Glutamatergic neuron (in vitro differentiated cells): ENCODE measurements around the gene ZNF543. TPM values are rescaled to one million over a fixed set of nuclear protein-coding genes. Genes with fewer than 3 reads are reported as not detected.

Experiments
- DNase-seq: peaks from one replicate; pipeline ENCODE4 v3.0.0; 2022
- H3K27ac Mint-ChIP-seq: one replicate; pipeline ENCODE4 v1.8.0; 2020; ENCODE audit warnings: mild to moderate bottlenecking, mixed read lengths, inconsistent platforms; ENCODE audit not compliant: unreplicated experiment
- H3K27me3 Mint-ChIP-seq: one replicate; pipeline ENCODE4 v1.8.0; 2020; ENCODE audit warnings: mild to moderate bottlenecking, moderate library complexity, mixed read lengths, inconsistent platforms; ENCODE audit not compliant: unreplicated experiment
- H3K36me3 Mint-ChIP-seq: one replicate; pipeline ENCODE4 v1.8.0; 2020; ENCODE audit warnings: mild to moderate bottlenecking, mixed read lengths, inconsistent platforms; ENCODE audit not compliant: unreplicated experiment
- H3K4me1 Mint-ChIP-seq: one replicate; pipeline ENCODE4 v1.8.0; 2020; ENCODE audit warnings: mild to moderate bottlenecking, low read depth, mixed read lengths, inconsistent platforms; ENCODE audit not compliant: unreplicated experiment
- H3K4me3 Mint-ChIP-seq: one replicate; pipeline ENCODE4 v1.8.0; 2020; ENCODE audit warnings: mild to moderate bottlenecking, mixed read lengths, inconsistent platforms; ENCODE audit not compliant: unreplicated experiment
- H3K9me3 Mint-ChIP-seq: one replicate; pipeline ENCODE4 v1.8.0; 2020; ENCODE audit warnings: mild to moderate bottlenecking, moderate library complexity, mixed read lengths, inconsistent platforms; ENCODE audit not compliant: unreplicated experiment
- CTCF ChIP-seq: fragments of 200-600 bp; sonication (generic); IDR thresholded peaks from one replicate; pipeline ENCODE4 v1.5.0; 2021; ENCODE audit not compliant: partially characterized antibody, unreplicated experiment
- total RNA-seq: library from RNA; stranded (reverse); fragmentation: NEBNext Ultra II Directional; extraction: Animal tissue kit (Norgen Biotek cat#: 25700); gene quantifications from one replicate; pipeline ENCODE4 v1.2.1, GENCODE V29; 2021; ENCODE audit not compliant: unreplicated experiment

The ZNF543 gene
- total RNA-seq, 1 donor from 2014 or later = 16.7 TPM

DNA sequence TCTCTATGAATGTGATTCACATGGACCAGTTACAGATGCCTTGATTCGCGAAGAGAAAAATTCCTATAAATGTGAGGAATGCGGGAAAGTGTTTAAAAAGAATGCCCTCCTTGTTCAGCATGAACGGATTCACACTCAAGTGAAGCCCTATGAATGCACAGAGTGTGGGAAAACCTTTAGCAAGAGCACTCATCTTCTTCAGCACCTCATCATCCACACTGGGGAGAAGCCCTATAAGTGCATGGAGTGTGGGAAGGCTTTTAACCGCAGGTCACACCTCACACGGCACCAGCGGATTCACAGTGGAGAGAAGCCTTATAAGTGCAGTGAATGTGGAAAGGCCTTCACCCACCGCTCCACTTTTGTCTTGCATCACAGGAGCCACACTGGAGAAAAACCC, 7.7 kb downstream of the ZNF543 start:
- DNase-seq = no peak
- Mint-ChIP-seq H3K9me3 (no peaks in the 10 kb centered on the region), H3K27ac (no peak overlapping the region), H3K27me3 (peaks cover 1% of the 10 kb centered on the region), H3K4me3 (no peak overlapping the region), H3K4me1 (no peaks in the 10 kb centered on the region), H3K36me3 (peaks cover 7% of the 10 kb centered on the region)
- TF ChIP-seq CTCF = no peak

DNA sequence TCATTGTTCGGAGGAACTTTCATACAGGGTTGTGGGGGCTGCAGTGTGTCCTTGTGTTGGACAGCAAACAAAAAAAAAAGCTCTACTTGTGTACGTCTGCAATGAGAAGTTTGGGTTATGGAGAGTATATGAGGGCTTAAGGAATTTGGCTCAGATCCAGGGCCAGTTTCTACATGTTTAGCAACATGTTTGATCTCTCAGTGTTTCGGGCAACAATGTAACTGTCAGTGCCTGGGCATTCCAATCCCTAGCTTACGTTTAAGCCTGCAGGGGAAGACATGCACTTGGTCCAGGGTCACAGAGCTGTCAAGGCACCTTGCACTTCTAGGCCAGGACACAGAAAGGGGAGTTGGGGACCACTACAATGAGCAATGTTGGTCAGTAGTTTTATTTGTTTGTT, 13.9 kb downstream of the ZNF543 start:
- Mint-ChIP-seq H3K27me3 (peaks cover 1% of the 10 kb centered on the region), H3K9me3 (no peaks in the 10 kb centered on the region), H3K36me3 (no peaks in the 10 kb centered on the region), H3K27ac (no peak overlapping the region), H3K4me3 (no peak overlapping the region), H3K4me1 (no peaks in the 10 kb centered on the region)
- DNase-seq = no peak
- TF ChIP-seq CTCF = no peak

DNA sequence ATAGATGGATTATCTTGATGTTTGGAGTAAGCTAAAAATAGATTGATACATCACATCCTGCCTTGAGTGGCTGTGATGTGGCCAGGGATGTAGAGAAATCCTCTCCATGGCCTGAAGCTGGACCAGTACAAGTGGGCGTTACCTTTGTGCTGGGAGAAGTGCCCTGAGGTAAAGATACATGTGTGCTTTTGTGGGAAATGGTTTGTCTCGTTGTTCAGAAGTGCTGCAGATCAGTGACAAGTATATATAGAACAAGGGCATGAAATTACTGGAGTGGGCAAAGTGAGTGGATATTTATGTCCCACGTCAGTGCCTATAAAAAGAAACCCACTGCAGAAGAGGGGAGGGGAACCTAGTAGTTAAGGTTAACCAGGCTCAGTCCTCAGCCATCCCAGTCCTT, 18.6 kb downstream of the ZNF543 start:
- H3K4me3 Mint-ChIP-seq = no peak overlapping the region
- no peaks in the 10 kb centered on the region for H3K9me3 Mint-ChIP-seq
- H3K27me3 Mint-ChIP-seq = no peaks in the 10 kb centered on the region
- no peaks in the 10 kb centered on the region for H3K36me3 Mint-ChIP-seq
- no peaks in the 10 kb centered on the region for H3K4me1 Mint-ChIP-seq
- H3K27ac Mint-ChIP-seq = no peak overlapping the region
- no peak for DNase-seq
- no peak for TF ChIP-seq CTCF

GRCh38 chr19:57342582-57342981, 22.3 kb downstream of the ZNF543 start:
- H3K27me3 Mint-ChIP-seq = no peaks in the 10 kb centered on the region
- no peak overlapping the region for H3K4me3 Mint-ChIP-seq
- no peak for TF ChIP-seq CTCF
- DNase-seq = no peak
- no peaks in the 10 kb centered on the region for H3K36me3 Mint-ChIP-seq
- no peak overlapping the region for H3K27ac Mint-ChIP-seq
- H3K9me3 Mint-ChIP-seq = no peaks in the 10 kb centered on the region
- H3K4me1 Mint-ChIP-seq = no peaks in the 10 kb centered on the region

- Mint-ChIP-seq H3K27me3 (no peaks in the 10 kb centered on the region), H3K4me3 (no peak overlapping the region), H3K27ac (no peak overlapping the region), H3K36me3 (no peaks in the 10 kb centered on the region), H3K4me1 (peaks cover 11% of the 10 kb centered on the region), H3K9me3 (peaks cover 9% of the 10 kb centered on the region)
- TF ChIP-seq CTCF = no peak
- DNase-seq = no peak
Measured at GRCh38 chr19:57348136-57348535, 27.9 kb downstream of the ZNF543 start.
